Measurements from ENCODE around the gene TRPM2. TPM values are rescaled to one million over a fixed set of nuclear protein-coding genes. Genes with fewer than 3 reads are reported as not detected.

Gene TRPM2
- total RNA-seq, 1 experiment from 2014 or later, result 0.26 TPM

DNA sequence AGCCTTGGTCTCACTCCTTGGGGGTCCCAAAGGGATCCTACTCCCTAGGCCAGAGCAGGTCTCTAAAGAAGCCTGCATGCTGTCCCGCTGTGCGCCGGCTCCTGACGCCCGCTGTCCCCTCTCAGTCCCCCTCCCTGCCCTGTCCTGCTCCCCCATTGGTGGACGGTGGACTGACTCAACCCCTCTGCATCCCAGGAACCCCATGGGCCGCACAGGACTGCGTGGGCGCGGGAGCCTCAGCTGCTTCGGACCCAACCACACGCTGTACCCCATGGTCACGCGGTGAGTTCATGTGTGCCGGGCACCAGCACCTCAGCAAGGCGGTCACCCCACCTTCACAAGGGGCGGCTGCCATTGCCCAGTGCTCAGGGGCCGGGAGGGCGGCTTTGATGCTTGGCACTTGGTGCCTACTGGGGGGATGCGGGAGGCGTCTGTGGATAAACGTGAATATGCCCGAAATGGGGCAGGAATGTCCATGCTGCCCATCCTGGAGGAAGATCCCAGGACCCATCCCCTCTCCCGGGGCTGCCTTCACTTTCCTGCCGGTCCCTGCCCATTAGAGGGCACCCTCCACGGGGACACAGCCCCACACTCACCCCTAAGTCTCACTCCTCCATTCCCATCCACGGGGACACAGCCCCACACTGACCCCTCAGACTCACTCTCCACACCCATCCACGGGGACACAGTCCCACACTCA, 81.7 kb downstream of the TRPM2 start:
- CTCF ChIA-PET, result no interaction called here
- TF ChIP-seq TCF7L2 (IDR thresholded peaks at IDR 0.05; ENCODE audit: low read depth, low read length) (no peak), REST (IDR thresholded peaks at IDR 0.05; ENCODE audit: insufficient read depth in 1 of 2, low read depth in 2 of 2, low read length in 1 of 2) (no peak), POLR2AphosphoS5 (IDR thresholded peaks at IDR 0.05; ENCODE audit: low read depth, low read length) (no peak), SIN3A (IDR thresholded peaks at IDR 0.05; ENCODE audit: borderline replicate concordance, insufficient read depth, low read depth, low read length) (no peak)
- TF ChIP-seq, protein P1, sequence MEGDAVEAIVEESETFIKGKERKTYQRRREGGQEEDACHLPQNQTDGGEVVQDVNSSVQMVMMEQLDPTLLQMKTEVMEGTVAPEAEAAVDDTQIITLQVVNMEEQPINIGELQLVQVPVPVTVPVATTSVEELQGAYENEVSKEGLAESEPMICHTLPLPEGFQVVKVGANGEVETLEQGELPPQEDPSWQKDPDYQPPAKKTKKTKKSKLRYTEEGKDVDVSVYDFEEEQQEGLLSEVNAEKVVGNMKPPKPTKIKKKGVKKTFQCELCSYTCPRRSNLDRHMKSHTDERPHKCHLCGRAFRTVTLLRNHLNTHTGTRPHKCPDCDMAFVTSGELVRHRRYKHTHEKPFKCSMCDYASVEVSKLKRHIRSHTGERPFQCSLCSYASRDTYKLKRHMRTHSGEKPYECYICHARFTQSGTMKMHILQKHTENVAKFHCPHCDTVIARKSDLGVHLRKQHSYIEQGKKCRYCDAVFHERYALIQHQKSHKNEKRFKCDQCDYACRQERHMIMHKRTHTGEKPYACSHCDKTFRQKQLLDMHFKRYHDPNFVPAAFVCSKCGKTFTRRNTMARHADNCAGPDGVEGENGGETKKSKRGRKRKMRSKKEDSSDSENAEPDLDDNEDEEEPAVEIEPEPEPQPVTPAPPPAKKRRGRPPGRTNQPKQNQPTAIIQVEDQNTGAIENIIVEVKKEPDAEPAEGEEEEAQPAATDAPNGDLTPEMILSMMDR (IDR thresholded peaks at IDR 0.05), result no peak
- Histone ChIP-seq H3K4me1 (ENCODE audit: control insufficient read depth, insufficient read depth, low read length) (no peaks in the 10 kb centered on the region), H3K9me3 (ENCODE audit: control insufficient read depth, insufficient read depth, low read depth, low read length) (no peaks in the 10 kb centered on the region), H3K27ac (ENCODE audit: low read length) (no peak overlapping the region), H3K27me3 (ENCODE audit: control insufficient read depth, insufficient read depth, low read length) (no peaks in the 10 kb centered on the region), H3K4me3 (ENCODE audit: low read depth in 2 of 2, low read length in 2 of 2) (no peak overlapping the region), H3K36me3 (ENCODE audit: control insufficient read depth, insufficient read depth, low read length) (no peaks in the 10 kb centered on the region)
- in situ Hi-C loops (cut with HindIII; ENCODE audit: low pct_unique_long_range_greater_than_20kb, low sequenced_read_pairs) (no loop called here), intact Hi-C loops (cut with micrococcal nuclease; ENCODE audit: unreplicated experiment) (no loop called here)
- no TSS peak for BruUV-seq (replicated peaks)
- POLR2A ChIA-PET, result no interaction called here
- DNase-seq (ENCODE audit: low read depth, low spot score), result no peak
- no peak for ATAC-seq

- in situ Hi-C loops (cut with HindIII; ENCODE audit: low pct_unique_long_range_greater_than_20kb, low sequenced_read_pairs) (no loop called here), intact Hi-C loops (cut with micrococcal nuclease; ENCODE audit: unreplicated experiment) (no loop called here)
- no TSS peak for BruUV-seq (replicated peaks)
- no peak overlapping the region for H3K4me3 ChIP-seq (ENCODE audit: low read depth in 2 of 2, low read length in 2 of 2)
- no peak for ATAC-seq
- no peaks in the 10 kb centered on the region for H3K27me3 ChIP-seq (ENCODE audit: control insufficient read depth, insufficient read depth, low read length)
- ChIA-PET POLR2A (no interaction called here), CTCF (no interaction called here)
- no peak for DNase-seq (ENCODE audit: low read depth, low spot score)
- no peak overlapping the region for H3K27ac ChIP-seq (ENCODE audit: low read length)
- TF ChIP-seq REST (IDR thresholded peaks at IDR 0.05; ENCODE audit: insufficient read depth in 1 of 2, low read depth in 2 of 2, low read length in 1 of 2) (no peak), POLR2AphosphoS5 (IDR thresholded peaks at IDR 0.05; ENCODE audit: low read depth, low read length) (no peak), SIN3A (IDR thresholded peaks at IDR 0.05; ENCODE audit: borderline replicate concordance, insufficient read depth, low read depth, low read length) (no peak), TCF7L2 (IDR thresholded peaks at IDR 0.05; ENCODE audit: low read depth, low read length) (no peak)
- TF ChIP-seq, protein P1 (IDR thresholded peaks at IDR 0.05), result no peak
- H3K9me3 ChIP-seq (ENCODE audit: control insufficient read depth, insufficient read depth, low read depth, low read length), result no peaks in the 10 kb centered on the region
- H3K36me3 ChIP-seq (ENCODE audit: control insufficient read depth, insufficient read depth, low read length), result no peaks in the 10 kb centered on the region
- no peaks in the 10 kb centered on the region for H3K4me1 ChIP-seq (ENCODE audit: control insufficient read depth, insufficient read depth, low read length)
Measured at GRCh38 chr21:44436111-44436611, 82.7 kb downstream of the TRPM2 start.
